ENCODE results near the gene ST6GALNAC1. TPM values are rescaled to one million over a fixed set of nuclear protein-coding genes. Genes with fewer than 3 reads are reported as not detected.

The ST6GALNAC1 gene
- total RNA-seq, 1 donor from 2014 or later: 3.4 TPM

DNA sequence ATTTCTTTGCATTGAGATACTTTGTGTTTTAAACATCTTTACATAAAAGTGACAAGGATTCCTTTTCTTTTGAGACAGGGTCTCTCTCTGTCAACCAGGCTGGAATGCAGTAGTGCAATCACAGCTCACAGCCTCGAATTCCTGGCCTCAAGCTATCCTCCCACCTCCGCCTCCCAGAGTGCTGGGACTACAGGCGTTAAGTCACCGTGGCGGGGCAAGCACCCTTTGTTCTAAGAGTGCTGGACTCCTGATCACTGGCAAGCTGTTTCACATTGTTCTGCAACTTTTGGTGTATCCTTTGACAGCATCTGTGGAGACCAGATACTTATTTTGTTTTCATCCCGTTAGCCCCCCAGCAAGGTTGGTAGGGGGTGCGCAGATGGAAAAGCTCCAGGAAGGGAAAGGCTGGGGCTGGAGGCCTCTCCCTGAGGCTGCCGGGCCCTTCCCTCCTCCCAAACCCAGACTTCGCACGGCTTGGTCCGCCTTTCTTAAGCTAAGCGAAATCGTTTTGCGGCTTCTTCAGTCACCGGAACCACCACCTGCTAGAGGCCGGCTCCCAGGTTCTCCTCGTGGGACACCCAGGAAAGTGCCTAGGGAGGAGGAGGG lies 59.0 kb downstream of the ST6GALNAC1 start:
- TF ChIP-seq, protein P1, sequence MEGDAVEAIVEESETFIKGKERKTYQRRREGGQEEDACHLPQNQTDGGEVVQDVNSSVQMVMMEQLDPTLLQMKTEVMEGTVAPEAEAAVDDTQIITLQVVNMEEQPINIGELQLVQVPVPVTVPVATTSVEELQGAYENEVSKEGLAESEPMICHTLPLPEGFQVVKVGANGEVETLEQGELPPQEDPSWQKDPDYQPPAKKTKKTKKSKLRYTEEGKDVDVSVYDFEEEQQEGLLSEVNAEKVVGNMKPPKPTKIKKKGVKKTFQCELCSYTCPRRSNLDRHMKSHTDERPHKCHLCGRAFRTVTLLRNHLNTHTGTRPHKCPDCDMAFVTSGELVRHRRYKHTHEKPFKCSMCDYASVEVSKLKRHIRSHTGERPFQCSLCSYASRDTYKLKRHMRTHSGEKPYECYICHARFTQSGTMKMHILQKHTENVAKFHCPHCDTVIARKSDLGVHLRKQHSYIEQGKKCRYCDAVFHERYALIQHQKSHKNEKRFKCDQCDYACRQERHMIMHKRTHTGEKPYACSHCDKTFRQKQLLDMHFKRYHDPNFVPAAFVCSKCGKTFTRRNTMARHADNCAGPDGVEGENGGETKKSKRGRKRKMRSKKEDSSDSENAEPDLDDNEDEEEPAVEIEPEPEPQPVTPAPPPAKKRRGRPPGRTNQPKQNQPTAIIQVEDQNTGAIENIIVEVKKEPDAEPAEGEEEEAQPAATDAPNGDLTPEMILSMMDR (IDR thresholded peaks at IDR 0.05): no peak
- intact Hi-C loops (cut with DNase I): no loop called here
- Histone ChIP-seq H3K9me3 (no peaks in the 10 kb centered on the region), H3K27ac (no peak overlapping the region), H3K27me3 (no peaks in the 10 kb centered on the region), H3K4me3 (peak overlapping the region; percentile 51 to 67), H3K36me3 (no peaks in the 10 kb centered on the region), H3K4me1 (peaks cover 0 to 20% of the 10 kb centered on the region in 2 donors)
- DNase-seq (ENCODE audit: low spot score in 2 of 2): no peak

DNA sequence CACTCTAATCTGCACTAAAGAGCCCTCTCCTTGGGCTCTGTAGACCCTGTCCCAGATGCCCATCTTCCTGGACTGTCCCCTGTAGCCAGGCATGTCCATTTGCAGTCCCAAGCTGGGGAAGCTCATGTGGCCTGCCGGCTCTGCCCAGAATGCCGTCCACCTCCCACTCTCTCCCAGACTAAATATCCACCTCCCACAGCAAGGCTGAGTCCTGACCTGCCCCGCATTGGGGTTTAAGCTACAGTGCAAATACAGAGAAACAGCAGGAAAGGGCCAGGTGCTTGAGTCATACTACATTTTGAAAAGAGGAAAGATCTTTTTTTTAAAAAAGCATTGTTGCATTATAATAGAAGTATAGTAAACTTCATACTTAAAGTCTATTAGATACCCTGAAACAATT lies 60.9 kb downstream of the ST6GALNAC1 start:
- Histone ChIP-seq H3K4me1 (peaks cover 0 to 20% of the 10 kb centered on the region in 2 donors), H3K4me3 (no peak overlapping the region), H3K36me3 (no peaks in the 10 kb centered on the region), H3K27ac (no peak overlapping the region), H3K27me3 (no peaks in the 10 kb centered on the region), H3K9me3 (no peaks in the 10 kb centered on the region)
- DNase-seq (ENCODE audit: low spot score in 2 of 2): no peak
- intact Hi-C loops (cut with DNase I): no loop called here
- TF ChIP-seq, protein P1 (IDR thresholded peaks at IDR 0.05): no peak

DNA sequence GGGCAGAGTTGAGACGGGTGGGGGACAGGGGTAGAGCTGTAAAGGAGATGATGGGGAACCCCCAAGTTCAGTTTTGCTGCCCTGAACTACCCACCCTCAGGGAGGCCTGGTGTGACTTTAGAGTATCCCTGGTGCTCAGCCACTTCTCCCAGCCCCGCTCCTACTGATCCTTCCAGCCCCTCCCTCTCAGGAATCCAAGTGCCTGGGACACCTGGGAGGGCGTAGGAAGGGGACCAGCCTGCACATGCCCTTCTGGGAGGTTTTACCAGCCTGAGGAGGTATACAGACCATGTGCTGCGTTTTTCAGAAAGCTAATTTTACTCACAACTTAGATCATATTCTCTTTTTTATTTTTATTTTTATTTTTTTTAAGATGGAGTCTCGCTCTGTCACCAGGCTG lies 62.0 kb downstream of the ST6GALNAC1 start:
- no peak for DNase-seq (ENCODE audit: low spot score in 2 of 2)

DNA sequence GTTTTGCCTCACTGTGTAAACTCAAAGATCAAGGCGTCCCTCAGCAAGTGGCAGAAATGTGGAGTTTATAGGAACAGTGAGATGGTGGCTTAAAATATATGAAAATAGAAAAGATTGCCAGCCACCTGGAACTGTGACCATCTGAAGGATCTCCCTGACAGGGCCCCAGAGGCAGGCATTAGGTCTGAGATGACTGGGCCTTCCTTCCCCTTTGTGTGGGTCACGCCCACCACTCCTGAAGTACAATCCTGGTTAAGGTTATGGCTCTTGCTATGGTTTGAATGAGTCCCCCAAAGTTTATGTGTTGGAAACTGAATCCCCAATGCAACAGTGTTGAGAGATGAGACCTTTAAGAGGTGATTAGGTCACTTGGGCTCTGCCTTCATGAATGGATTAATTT lies 64.3 kb downstream of the ST6GALNAC1 start:
- intact Hi-C loops (cut with DNase I): no loop called here
- no peaks in the 10 kb centered on the region for H3K4me1 ChIP-seq
- no peak for DNase-seq (ENCODE audit: low spot score in 2 of 2)

More for the DNA sequence above, 62.0 kb downstream of the ST6GALNAC1 start:
- TF ChIP-seq, protein P1 (IDR thresholded peaks at IDR 0.05): no peak
- Histone ChIP-seq H3K27ac (no peak overlapping the region), H3K36me3 (no peaks in the 10 kb centered on the region), H3K27me3 (no peaks in the 10 kb centered on the region), H3K9me3 (no peaks in the 10 kb centered on the region), H3K4me1 (peaks cover 0 to 18% of the 10 kb centered on the region in 2 donors), H3K4me3 (no peak overlapping the region)
- intact Hi-C loops (cut with DNase I): no loop called here

DNA sequence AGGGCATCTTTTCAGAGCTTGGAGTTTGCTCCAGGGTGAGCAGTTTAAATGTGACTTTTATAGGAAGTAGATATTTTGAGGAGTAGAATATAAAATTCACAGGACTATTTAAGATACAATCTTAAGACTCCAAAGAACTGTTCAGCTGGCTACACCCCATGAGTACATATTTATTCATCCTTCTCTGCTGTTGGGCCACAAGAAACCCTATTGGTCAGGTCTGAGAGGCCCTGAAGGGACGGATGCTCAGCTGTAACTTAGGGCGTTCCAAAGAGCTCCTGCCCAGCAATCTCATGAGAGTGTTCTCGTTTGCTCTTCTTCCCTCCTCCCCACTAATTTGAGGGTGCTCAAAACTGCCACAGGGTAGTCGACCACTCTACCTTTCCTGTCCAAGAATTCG lies 65.2 kb downstream of the ST6GALNAC1 start:
- Histone ChIP-seq H3K9me3 (no peaks in the 10 kb centered on the region), H3K36me3 (no peaks in the 10 kb centered on the region), H3K27ac (no peak overlapping the region), H3K27me3 (no peaks in the 10 kb centered on the region), H3K4me3 (no peak overlapping the region), H3K4me1 (no peaks in the 10 kb centered on the region)
- TF ChIP-seq, protein P1 (IDR thresholded peaks at IDR 0.05): no peak
- intact Hi-C loops (cut with DNase I): no loop called here
- DNase-seq (ENCODE audit: low spot score in 2 of 2): no peak

More for the DNA sequence above, 64.3 kb downstream of the ST6GALNAC1 start:
- no peak overlapping the region for H3K4me3 ChIP-seq
- H3K27me3 ChIP-seq: no peaks in the 10 kb centered on the region
- TF ChIP-seq, protein P1 (IDR thresholded peaks at IDR 0.05): no peak
- no peaks in the 10 kb centered on the region for H3K36me3 ChIP-seq
- H3K27ac ChIP-seq: no peak overlapping the region
- H3K9me3 ChIP-seq: no peaks in the 10 kb centered on the region

DNA sequence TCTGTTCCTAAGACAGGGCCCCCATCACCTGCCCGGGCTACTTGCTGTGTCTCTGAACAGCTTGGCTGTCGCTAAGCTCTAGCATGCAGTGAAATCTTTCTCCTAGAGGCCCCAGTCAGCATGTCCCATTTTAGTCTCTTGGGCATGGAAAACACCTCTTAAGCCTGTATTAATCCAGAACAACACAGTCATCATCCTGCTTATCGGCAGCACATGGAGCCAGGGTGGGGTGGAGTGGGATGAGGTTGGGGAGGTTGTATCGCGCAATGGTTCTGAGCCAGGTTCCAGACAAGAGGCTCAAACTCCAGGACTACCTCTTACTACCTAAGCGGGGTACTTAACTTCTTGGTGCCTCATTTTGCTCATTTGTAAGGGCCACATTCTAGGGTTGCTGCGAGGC lies 65.7 kb downstream of the ST6GALNAC1 start:
- intact Hi-C loops (cut with DNase I): no loop called here
- TF ChIP-seq, protein P1 (IDR thresholded peaks at IDR 0.05): no peak
- Histone ChIP-seq H3K27ac (no peak overlapping the region), H3K4me3 (no peak overlapping the region), H3K4me1 (no peaks in the 10 kb centered on the region), H3K36me3 (no peaks in the 10 kb centered on the region), H3K27me3 (no peaks in the 10 kb centered on the region), H3K9me3 (no peaks in the 10 kb centered on the region)
- DNase-seq (ENCODE audit: low spot score in 2 of 2): no peak
